IMR-90 (cell line): ENCODE results near the gene VRK2. TPM values are rescaled to one million over a fixed set of nuclear protein-coding genes. Genes with fewer than 3 reads are reported as not detected.

ENCODE experiments used
- ATAC-seq: fragments of 200-7000 bp; cut with Tn5 transposase; 2 replicates; pipeline ENCODE4 v1.9.1; 2020; ENCODE audit warnings: low read depth, mild to moderate bottlenecking, moderate library complexity
- BruUV-seq: library from RNA; stranded (reverse); fragments of 400-500 nt; replicated peaks from 2 replicates; lab custom pipeline; 2021; lab: Mats Ljungman, UMichigan
- CTCF ChIA-PET: fragments of 300-600 bp; formaldehyde crosslinking; extraction: SDS; loops from one replicate; lab custom pipeline; 2021; ENCODE audit warnings: antibody characterized with exemption; lab: Yijun Ruan, JAX
- POLR2A ChIA-PET: fragments of 300-600 bp; sonication (Branson Sonifier 250); formaldehyde crosslinking; loops from one replicate; lab custom pipeline; 2022; ENCODE audit warnings: antibody characterized with exemption; ENCODE audit not compliant: unreplicated experiment; lab: Charles Lee
- DNase-seq: peaks from one replicate; pipeline ENCODE4 v3.0.0; 2013
- H2AFZ ChIP-seq: replicated peaks from 2 replicates; pipeline ENCODE3; 2013; ENCODE audit warnings: low read length, mild to moderate bottlenecking; ENCODE audit not compliant: poor library complexity
- H2AK5ac ChIP-seq: 2 replicates; pipeline ENCODE4 v1.6.1; 2013; ENCODE audit warnings: low read depth, low read length, inconsistent platforms
- H2AK9ac ChIP-seq: replicated peaks from 2 replicates; pipeline ENCODE3; 2013; ENCODE audit warnings: mild to moderate bottlenecking, low read depth, low read length, moderate library complexity; ENCODE audit not compliant: poor library complexity
- H2BK120ac ChIP-seq: 2 replicates; pipeline ENCODE4 v1.6.1; 2013; ENCODE audit warnings: low read depth, low read length, inconsistent platforms
- H2BK15ac ChIP-seq: 3 replicates; pipeline ENCODE4 v1.6.1; 2013; ENCODE audit warnings: low read depth, low read length, inconsistent platforms
- H2BK20ac ChIP-seq: 2 replicates; pipeline ENCODE4 v1.6.1; 2013; ENCODE audit warnings: low read depth, mild to moderate bottlenecking, inconsistent platforms, low read length, moderate library complexity
- H2BK5ac ChIP-seq: 2 replicates; pipeline ENCODE4 v1.6.1; 2013; ENCODE audit warnings: mild to moderate bottlenecking, low read depth, low read length, inconsistent platforms; ENCODE audit not compliant: poor library complexity, severe bottlenecking
- H3K14ac ChIP-seq: replicated peaks from 2 replicates; pipeline ENCODE4 v1.6.1; 2013; ENCODE audit warnings: low read depth, low read length, inconsistent platforms
- H3K18ac ChIP-seq: 2 replicates; pipeline ENCODE4 v1.6.1; 2013; ENCODE audit warnings: low read depth, low read length, control low read depth
- H3K23ac ChIP-seq: 2 replicates; pipeline ENCODE4 v1.6.1; 2013; ENCODE audit warnings: low read depth, low read length, inconsistent platforms
- H3K27ac ChIP-seq: 2 replicates; pipeline ENCODE4 v1.5.1; 2013; ENCODE audit warnings: mild to moderate bottlenecking, control low read depth, low read length; ENCODE audit not compliant: insufficient read depth
- H3K27me3 ChIP-seq: 2 replicates; pipeline ENCODE4 v1.6.1; 2013; ENCODE audit warnings: low read length; ENCODE audit not compliant: control insufficient read depth, insufficient read depth
- H3K36me3 ChIP-seq: 2 replicates; pipeline ENCODE4 v1.6.1; 2013; ENCODE audit warnings: low read length, mixed read lengths; ENCODE audit not compliant: control insufficient read depth, insufficient read depth
- H3K4ac ChIP-seq: 2 replicates; pipeline ENCODE4 v1.6.1; 2013; ENCODE audit warnings: low read depth, low read length, inconsistent platforms
- H3K4me1 ChIP-seq: 2 replicates; pipeline ENCODE4 v1.6.1; 2013; ENCODE audit warnings: low read length, mixed read lengths; ENCODE audit not compliant: control insufficient read depth, insufficient read depth
- H3K4me2 ChIP-seq: 2 replicates; pipeline ENCODE4 v1.6.1; 2013; ENCODE audit warnings: low read depth, mild to moderate bottlenecking, control low read depth, low read length, moderate library complexity
- H3K4me3 ChIP-seq: 2 replicates; pipeline ENCODE4 v1.5.1; 2013; ENCODE audit warnings: low read depth, mild to moderate bottlenecking, control low read depth, low read length, moderate library complexity; ENCODE audit not compliant: insufficient read depth
- H3K56ac ChIP-seq: 2 replicates; pipeline ENCODE4 v1.6.1; 2013; ENCODE audit warnings: low read length, inconsistent platforms; ENCODE audit not compliant: insufficient read depth; ENCODE audit errors: extremely low read depth
- H3K79me1 ChIP-seq, 2 experiments: 2 replicates each; pipeline ENCODE4 v1.6.1; 2013; ENCODE audit warnings: low read length in 2 of 2, inconsistent platforms in 1 of 2, low read depth in 1 of 2
- H3K9ac ChIP-seq: 2 replicates; pipeline ENCODE4 v1.6.1; 2013; ENCODE audit warnings: low read depth, low read length, control low read depth
- H3K9me1 ChIP-seq: 2 replicates; pipeline ENCODE4 v1.6.1; 2013; ENCODE audit warnings: low read length, inconsistent platforms; ENCODE audit not compliant: insufficient read depth
- H3K9me3 ChIP-seq: 2 replicates; pipeline ENCODE4 v1.6.1; 2013; ENCODE audit warnings: low read length; ENCODE audit not compliant: control insufficient read depth, insufficient read depth
- H4K20me1 ChIP-seq: 2 replicates; pipeline ENCODE4 v1.6.1; 2013; ENCODE audit warnings: low read length, inconsistent platforms; ENCODE audit not compliant: insufficient read depth
- H4K5ac ChIP-seq: 2 replicates; pipeline ENCODE4 v1.6.1; 2013; ENCODE audit warnings: mild to moderate bottlenecking, low read depth, low read length, control low read depth
- H4K8ac ChIP-seq, 2 experiments: 2 replicates each; pipeline ENCODE4 v1.6.1; 2013; ENCODE audit warnings: low read depth in 2 of 2, low read length in 2 of 2, control low read depth in 1 of 2, inconsistent platforms in 1 of 2
- H4K91ac ChIP-seq: 2 replicates; pipeline ENCODE4 v1.6.1; 2013; ENCODE audit warnings: low read depth, low read length, inconsistent platforms; ENCODE audit not compliant: insufficient read depth
- BHLHE40 ChIP-seq: fragments of 150-350 bp; IDR thresholded peaks from 2 replicates; pipeline ENCODE4 v1.6.1; 2016; ENCODE audit warnings: mild to moderate bottlenecking, low read depth, low read length
- CEBPB ChIP-seq: IDR thresholded peaks from 2 replicates; pipeline ENCODE4 v1.6.1; 2012; ENCODE audit warnings: low read depth, low read length, improper control_type of control experiment
- CHD1 ChIP-seq: IDR thresholded peaks from 2 replicates; pipeline ENCODE4 v1.6.1; 2012; ENCODE audit warnings: low read depth, low read length, improper control_type of control experiment
- FOS ChIP-seq: fragments of 150-350 bp; IDR thresholded peaks from 2 replicates; pipeline ENCODE4 v1.6.1; 2016; ENCODE audit warnings: low read depth, low read length
- MAFK ChIP-seq: IDR thresholded peaks from 2 replicates; pipeline ENCODE4 v1.6.1; 2012; ENCODE audit warnings: low read depth, low read length, improper control_type of control experiment
- MAZ ChIP-seq: IDR thresholded peaks from 2 replicates; pipeline ENCODE4 v1.6.1; 2012; ENCODE audit warnings: low read depth, mild to moderate bottlenecking, low read length, improper control_type of control experiment, moderate library complexity, borderline replicate concordance
- MXI1 ChIP-seq: IDR thresholded peaks from 2 replicates; pipeline ENCODE4 v1.6.1; 2012; ENCODE audit warnings: low read depth, mild to moderate bottlenecking, low read length, moderate library complexity, borderline replicate concordance
- NFE2L2 ChIP-seq: fragments of 150-350 bp; IDR thresholded peaks from 2 replicates; pipeline ENCODE4 v1.6.1; 2016; ENCODE audit warnings: low read depth, mild to moderate bottlenecking, low read length
- POLR2A ChIP-seq: IDR thresholded peaks from 2 replicates; pipeline ENCODE4 v1.6.1; 2012; ENCODE audit warnings: mild to moderate bottlenecking, low read depth, low read length
- RCOR1 ChIP-seq: IDR thresholded peaks from 2 replicates; pipeline ENCODE4 v1.6.1; 2012; ENCODE audit warnings: mild to moderate bottlenecking, low read length, improper control_type of control experiment; ENCODE audit not compliant: insufficient replicate concordance
- RFX5 ChIP-seq: IDR thresholded peaks from 2 replicates; pipeline ENCODE4 v1.8.0; 2012; ENCODE audit warnings: low read depth, mild to moderate bottlenecking, low read length, moderate library complexity
- SMC3 ChIP-seq: fragments of 150-350 bp; IDR thresholded peaks from 2 replicates; pipeline ENCODE4 v1.6.1; 2016; ENCODE audit warnings: low read depth, mild to moderate bottlenecking, antibody characterized with exemption, low read length, moderate library complexity
- WGBS, 2 experiments: methylation state at CpG; one replicate each; pipeline versions ENCODE4 v1.1.5 to v1.1.7; 2013; ENCODE audit warnings: missing lambda C conversion rate in 2 of 2; ENCODE audit not compliant: insufficient read length in 1 of 2; ENCODE audit errors: extremely low coverage in 2 of 2; 5-methylcytosine and 5-hydroxymethylcytosine counted together
- dilution Hi-C: fragments of 300-500 bp; cut with HindIII; formaldehyde crosslinking; loops from one replicate; pipeline ENCODE4 v1.14.3; 2018; ENCODE audit warnings: low sequenced_read_pairs; ENCODE audit not compliant: unreplicated experiment
- in situ Hi-C: fragments of 300-500 bp; cut with MboI; formaldehyde crosslinking; loops from 3 replicates; pipeline ENCODE4 v1.14.3; 2019; ENCODE audit warnings: low sequenced_read_pairs, inconsistent platforms, mixed read lengths
- intact Hi-C: fragments of 100-400 bp; cut with micrococcal nuclease; formaldehyde crosslinking; loops from 2 replicates; pipeline ENCODE4 v1.10.0; 2022
- polyA plus RNA-seq, 3 experiments: library from polyadenylated mRNA; depleted of rRNA; stranded (reverse); fragments of >200 nt; gene quantifications; 2 replicates each; pipeline ENCODE4 v1.2.3, GENCODE V29; 2012; ENCODE audit warnings: low replicate concordance in 1 of 3
- total RNA-seq: library from RNA; depleted of rRNA; stranded (reverse); fragments of >200 nt; gene quantifications from 2 replicates; pipeline ENCODE4 v1.2.3, GENCODE V29; 2012
- TF ChIP-seq, protein P1 (sequence below): fragments of 150-350 bp; IDR thresholded peaks from 2 replicates; pipeline ENCODE4 v1.6.1; 2016; ENCODE audit warnings: low read depth, mild to moderate bottlenecking, low read length, moderate library complexity, borderline replicate concordance
- TF ChIP-seq, protein P2 (sequence below): conservative IDR thresholded peaks from 2 replicates; pipeline ENCODE4 v1.5.1; 2012; ENCODE audit warnings: mild to moderate bottlenecking, low read depth, low read length, improper control_type of control experiment
- TF ChIP-seq, protein P3 (sequence below): fragments of 150-350 bp; IDR thresholded peaks from 2 replicates; pipeline ENCODE4 v1.6.1; 2017; ENCODE audit warnings: mild to moderate bottlenecking, antibody characterized with exemption, low read length, low read depth

Gene VRK2
- total and polyA plus RNA-seq, 2 of the 4 experiments (the other 2 are of a cell fraction): 12.2 to 22.8 TPM

DNA sequence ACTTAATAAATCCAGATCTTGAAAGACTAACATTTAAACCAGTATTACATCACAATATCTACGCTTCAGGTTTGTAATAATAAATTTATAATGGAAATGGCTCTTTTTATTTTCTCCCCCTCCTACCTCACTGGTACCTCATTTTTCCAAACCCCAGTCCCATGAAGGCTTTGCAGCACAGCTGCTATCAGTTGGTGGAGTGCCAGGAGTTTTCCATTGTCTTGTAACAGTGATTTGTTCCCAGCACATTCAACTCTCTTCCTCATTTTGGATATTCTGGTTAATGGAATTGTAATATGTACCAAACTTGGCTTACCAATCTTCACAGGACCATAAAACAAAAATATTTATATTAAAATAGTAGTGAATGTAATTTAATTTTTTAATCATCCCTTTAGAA is 91.2 kb downstream of the VRK2 start:
- ChIA-PET CTCF (no interaction called here), POLR2A (no interaction called here)
- Histone ChIP-seq H4K20me1 (no peaks in the 10 kb centered on the region), H3K9me3 (no peaks in the 10 kb centered on the region), H3K23ac (no peak overlapping the region), H3K4me2 (no peak overlapping the region), H2BK20ac (no peak overlapping the region), H3K79me1 (no peaks in the 10 kb centered on the region; a peak in 1 of 4 replicates), H3K4ac (no peak overlapping the region), H4K8ac (no peak overlapping the region), H3K27me3 (no peaks in the 10 kb centered on the region), H3K9me1 (no peaks in the 10 kb centered on the region), H2BK15ac (no peak overlapping the region), H3K27ac (no peak overlapping the region), H3K9ac (no peak overlapping the region), H3K4me3 (no peak overlapping the region), H4K91ac (no peak overlapping the region), H3K36me3 (peaks cover 2% of the 10 kb centered on the region; the same call in 1 of the 2 replicates), H2BK5ac (no peak overlapping the region), H3K56ac (no peak overlapping the region), H3K14ac (no peak overlapping the region), H3K4me1 (no peaks in the 10 kb centered on the region; the same call in 1 of the 2 replicates), H2BK120ac (no peak overlapping the region), H4K5ac (no peak overlapping the region), H3K18ac (no peak overlapping the region), H2AFZ (no peak overlapping the region), H2AK9ac (no peak overlapping the region), H2AK5ac (no peak overlapping the region)
- no CpG with 5 or more reads among the region's 1 CpG for WGBS, 2 experiments
- no peak for DNase-seq
- TF ChIP-seq MAFK: no peak
- TF ChIP-seq, protein P1, sequence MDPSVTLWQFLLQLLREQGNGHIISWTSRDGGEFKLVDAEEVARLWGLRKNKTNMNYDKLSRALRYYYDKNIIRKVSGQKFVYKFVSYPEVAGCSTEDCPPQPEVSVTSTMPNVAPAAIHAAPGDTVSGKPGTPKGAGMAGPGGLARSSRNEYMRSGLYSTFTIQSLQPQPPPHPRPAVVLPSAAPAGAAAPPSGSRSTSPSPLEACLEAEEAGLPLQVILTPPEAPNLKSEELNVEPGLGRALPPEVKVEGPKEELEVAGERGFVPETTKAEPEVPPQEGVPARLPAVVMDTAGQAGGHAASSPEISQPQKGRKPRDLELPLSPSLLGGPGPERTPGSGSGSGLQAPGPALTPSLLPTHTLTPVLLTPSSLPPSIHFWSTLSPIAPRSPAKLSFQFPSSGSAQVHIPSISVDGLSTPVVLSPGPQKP: no peak
- TF ChIP-seq RFX5: no peak
- no peak for TF ChIP-seq CEBPB
- TF ChIP-seq MAZ: no peak
- TF ChIP-seq, protein P2, sequence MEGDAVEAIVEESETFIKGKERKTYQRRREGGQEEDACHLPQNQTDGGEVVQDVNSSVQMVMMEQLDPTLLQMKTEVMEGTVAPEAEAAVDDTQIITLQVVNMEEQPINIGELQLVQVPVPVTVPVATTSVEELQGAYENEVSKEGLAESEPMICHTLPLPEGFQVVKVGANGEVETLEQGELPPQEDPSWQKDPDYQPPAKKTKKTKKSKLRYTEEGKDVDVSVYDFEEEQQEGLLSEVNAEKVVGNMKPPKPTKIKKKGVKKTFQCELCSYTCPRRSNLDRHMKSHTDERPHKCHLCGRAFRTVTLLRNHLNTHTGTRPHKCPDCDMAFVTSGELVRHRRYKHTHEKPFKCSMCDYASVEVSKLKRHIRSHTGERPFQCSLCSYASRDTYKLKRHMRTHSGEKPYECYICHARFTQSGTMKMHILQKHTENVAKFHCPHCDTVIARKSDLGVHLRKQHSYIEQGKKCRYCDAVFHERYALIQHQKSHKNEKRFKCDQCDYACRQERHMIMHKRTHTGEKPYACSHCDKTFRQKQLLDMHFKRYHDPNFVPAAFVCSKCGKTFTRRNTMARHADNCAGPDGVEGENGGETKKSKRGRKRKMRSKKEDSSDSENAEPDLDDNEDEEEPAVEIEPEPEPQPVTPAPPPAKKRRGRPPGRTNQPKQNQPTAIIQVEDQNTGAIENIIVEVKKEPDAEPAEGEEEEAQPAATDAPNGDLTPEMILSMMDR: no peak
- TF ChIP-seq, protein P3, sequence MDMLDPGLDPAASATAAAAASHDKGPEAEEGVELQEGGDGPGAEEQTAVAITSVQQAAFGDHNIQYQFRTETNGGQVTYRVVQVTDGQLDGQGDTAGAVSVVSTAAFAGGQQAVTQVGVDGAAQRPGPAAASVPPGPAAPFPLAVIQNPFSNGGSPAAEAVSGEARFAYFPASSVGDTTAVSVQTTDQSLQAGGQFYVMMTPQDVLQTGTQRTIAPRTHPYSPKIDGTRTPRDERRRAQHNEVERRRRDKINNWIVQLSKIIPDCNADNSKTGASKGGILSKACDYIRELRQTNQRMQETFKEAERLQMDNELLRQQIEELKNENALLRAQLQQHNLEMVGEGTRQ: no peak
- no peak for TF ChIP-seq RCOR1
- no peak for TF ChIP-seq MXI1
- TF ChIP-seq SMC3: no peak
- no peak for TF ChIP-seq BHLHE40
- TF ChIP-seq NFE2L2: no peak
- no peak for TF ChIP-seq POLR2A
- TF ChIP-seq CHD1: no peak
- TF ChIP-seq FOS: no peak
- dilution Hi-C loops (no loop called here), intact Hi-C loops (no loop called here), in situ Hi-C loops (loop anchor here (25.0 kb wide), 1 partner anchor 299 kb away; no protein-coding TSS in a partner anchor)
- BruUV-seq: no TSS peak
- no peak for ATAC-seq
